Mammary epithelial cell (primary cell): ENCODE results near the gene HSD11B1.

Experiments used
- EZH2 ChIP-seq: IDR thresholded peaks from 2 replicates; pipeline ENCODE4 v1.6.1; 2012; ENCODE audit warnings: low read length, inconsistent platforms, borderline replicate concordance
- TF ChIP-seq, protein P1 (sequence below), 2 donors: IDR thresholded peaks in 1 of 2; conservative IDR thresholded peaks in 1 of 2; 2 replicates each; pipeline ENCODE4 v1.5.1; 2011 to 2012; ENCODE audit warnings: inconsistent platforms in 2 of 2, low read length in 2 of 2, mild to moderate bottlenecking in 2 of 2, control low read depth in 1 of 2, low read depth in 1 of 2; ENCODE audit not compliant: insufficient read depth in 1 of 2; ENCODE audit errors: extremely low read depth in 1 of 2

GRCh38 chr1:209778102-209778501, 73.5 kb downstream of the HSD11B1 start:
- TF ChIP-seq, protein P1, sequence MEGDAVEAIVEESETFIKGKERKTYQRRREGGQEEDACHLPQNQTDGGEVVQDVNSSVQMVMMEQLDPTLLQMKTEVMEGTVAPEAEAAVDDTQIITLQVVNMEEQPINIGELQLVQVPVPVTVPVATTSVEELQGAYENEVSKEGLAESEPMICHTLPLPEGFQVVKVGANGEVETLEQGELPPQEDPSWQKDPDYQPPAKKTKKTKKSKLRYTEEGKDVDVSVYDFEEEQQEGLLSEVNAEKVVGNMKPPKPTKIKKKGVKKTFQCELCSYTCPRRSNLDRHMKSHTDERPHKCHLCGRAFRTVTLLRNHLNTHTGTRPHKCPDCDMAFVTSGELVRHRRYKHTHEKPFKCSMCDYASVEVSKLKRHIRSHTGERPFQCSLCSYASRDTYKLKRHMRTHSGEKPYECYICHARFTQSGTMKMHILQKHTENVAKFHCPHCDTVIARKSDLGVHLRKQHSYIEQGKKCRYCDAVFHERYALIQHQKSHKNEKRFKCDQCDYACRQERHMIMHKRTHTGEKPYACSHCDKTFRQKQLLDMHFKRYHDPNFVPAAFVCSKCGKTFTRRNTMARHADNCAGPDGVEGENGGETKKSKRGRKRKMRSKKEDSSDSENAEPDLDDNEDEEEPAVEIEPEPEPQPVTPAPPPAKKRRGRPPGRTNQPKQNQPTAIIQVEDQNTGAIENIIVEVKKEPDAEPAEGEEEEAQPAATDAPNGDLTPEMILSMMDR (conservative IDR thresholded peaks at IDR 0.05 in 1 of 2, IDR thresholded peaks at IDR 0.05 in 1 of 2; ENCODE audit: extremely low read depth in 1 of 2, insufficient read depth in 1 of 2, low read depth in 1 of 2, low read length in 2 of 2) = no peak
- TF ChIP-seq EZH2 = no peak
